Adipocyte (in vitro differentiated cells): ENCODE measurements around the gene PRSS22.

Source experiments
- DNase-seq: peaks from one replicate; pipeline ENCODE4 v3.0.0-alpha.2; 2015; ENCODE audit warnings: low read depth
- H3K27me3 ChIP-seq: replicated peaks from 2 replicates; pipeline ENCODE4 v1.7.0; 2013; ENCODE audit warnings: mild to moderate bottlenecking, low read length, moderate library complexity; ENCODE audit not compliant: control insufficient read depth, insufficient read depth
- H3K36me3 ChIP-seq: 2 replicates; pipeline ENCODE4 v1.7.0; 2013; ENCODE audit warnings: low read length, mild to moderate bottlenecking, moderate library complexity; ENCODE audit not compliant: control insufficient read depth, insufficient read depth, severe bottlenecking
- H3K4me1 ChIP-seq: 2 replicates; pipeline ENCODE4 v1.7.0; 2013; ENCODE audit warnings: mild to moderate bottlenecking, low read length, moderate library complexity; ENCODE audit not compliant: control insufficient read depth, insufficient read depth
- H3K4me3 ChIP-seq: 2 replicates; pipeline ENCODE4 v1.7.0; 2013; ENCODE audit warnings: mild to moderate bottlenecking, low read length, moderate library complexity
- H3K9ac ChIP-seq: 2 replicates; pipeline ENCODE4 v1.7.0; 2013; ENCODE audit warnings: mild to moderate bottlenecking, low read length, moderate library complexity
- H3K9me3 ChIP-seq: 2 replicates; pipeline ENCODE4 v1.7.0; 2013; ENCODE audit warnings: mild to moderate bottlenecking, low read length, moderate library complexity; ENCODE audit not compliant: control insufficient read depth

Gene PRSS22

GRCh38 chr16:2804728-2805127 lies 53.2 kb downstream of the PRSS22 start:
- Histone ChIP-seq H3K4me3 (no peak overlapping the region), H3K9ac (no peak overlapping the region), H3K27me3 (peaks cover 30% of the 10 kb centered on the region), H3K4me1 (no peaks in the 10 kb centered on the region), H3K36me3 (no peaks in the 10 kb centered on the region), H3K9me3 (peaks cover 45% of the 10 kb centered on the region)
- DNase-seq: no peak

- Histone ChIP-seq H3K27me3 (peaks cover 24% of the 10 kb centered on the region), H3K9ac (no peak overlapping the region), H3K4me3 (no peak overlapping the region), H3K4me1 (peaks cover 3% of the 10 kb centered on the region), H3K9me3 (peaks cover 36% of the 10 kb centered on the region), H3K36me3 (no peaks in the 10 kb centered on the region)
- no peak for DNase-seq
Measured at GRCh38 chr16:2803545-2804195, 54.3 kb downstream of the PRSS22 start.
